ENCODE results near the gene ATAT1. TPM values are rescaled to one million over a fixed set of nuclear protein-coding genes. Genes with fewer than 3 reads are reported as not detected.

Gene ATAT1
- 25.5 TPM for total RNA-seq

GRCh38 chr6:30626484-30627366 lies at the start of gene ATAT1:
ATAT1 (plus strand) TSS chr6:30626874.

DNA sequence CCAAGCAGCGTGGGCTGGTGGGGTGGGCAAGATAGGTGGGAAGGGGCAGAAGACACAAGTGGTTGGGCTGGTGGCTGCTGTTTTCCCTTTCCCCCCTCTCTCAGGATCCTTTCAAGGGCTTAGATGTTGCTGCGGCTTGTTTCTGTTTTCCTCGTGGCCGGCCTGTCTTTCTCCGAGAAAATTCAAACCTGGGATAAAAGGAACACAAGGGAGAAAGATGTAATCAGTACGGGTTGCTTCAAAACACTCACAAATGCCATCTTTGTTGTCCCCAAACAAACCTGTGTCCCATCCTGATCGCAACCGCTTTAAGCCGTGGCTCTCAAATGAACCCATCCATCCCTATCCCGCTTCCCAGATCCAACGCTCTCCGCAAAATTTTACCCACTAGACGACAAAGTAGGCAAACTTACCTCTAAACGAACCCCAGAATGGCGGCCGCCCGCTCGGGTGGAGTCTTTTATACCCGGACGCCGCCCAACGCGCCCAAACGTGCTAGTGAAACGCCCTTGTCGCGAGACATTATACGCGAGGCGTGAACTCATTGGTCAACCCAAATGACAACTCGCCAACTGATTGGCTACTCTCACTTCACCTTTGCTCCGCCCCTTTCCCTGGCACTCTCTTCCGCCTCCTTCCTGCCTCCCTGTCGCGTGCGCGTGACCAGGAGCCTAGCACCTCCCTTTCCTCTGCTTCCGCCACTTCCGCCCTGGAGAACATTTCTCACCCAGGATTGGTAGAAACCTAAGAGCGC lies 9.7 kb upstream of the ATAT1 start, which contains the start of gene PPP1R10:
Gene PPP1R10 (minus strand): TSS at position 433 of the 754 bp plus-strand sequence. CDS start 7,299 bp downstream, outside the sequence.

GRCh38 chr6:30617565-30618269 lies 9.0 kb upstream of the ATAT1 start, which contains the start of gene MRPS18B:
MRPS18B (plus strand) TSS chr6:30617840; CDS start chr6:30617866, 26 bp downstream.

DNA sequence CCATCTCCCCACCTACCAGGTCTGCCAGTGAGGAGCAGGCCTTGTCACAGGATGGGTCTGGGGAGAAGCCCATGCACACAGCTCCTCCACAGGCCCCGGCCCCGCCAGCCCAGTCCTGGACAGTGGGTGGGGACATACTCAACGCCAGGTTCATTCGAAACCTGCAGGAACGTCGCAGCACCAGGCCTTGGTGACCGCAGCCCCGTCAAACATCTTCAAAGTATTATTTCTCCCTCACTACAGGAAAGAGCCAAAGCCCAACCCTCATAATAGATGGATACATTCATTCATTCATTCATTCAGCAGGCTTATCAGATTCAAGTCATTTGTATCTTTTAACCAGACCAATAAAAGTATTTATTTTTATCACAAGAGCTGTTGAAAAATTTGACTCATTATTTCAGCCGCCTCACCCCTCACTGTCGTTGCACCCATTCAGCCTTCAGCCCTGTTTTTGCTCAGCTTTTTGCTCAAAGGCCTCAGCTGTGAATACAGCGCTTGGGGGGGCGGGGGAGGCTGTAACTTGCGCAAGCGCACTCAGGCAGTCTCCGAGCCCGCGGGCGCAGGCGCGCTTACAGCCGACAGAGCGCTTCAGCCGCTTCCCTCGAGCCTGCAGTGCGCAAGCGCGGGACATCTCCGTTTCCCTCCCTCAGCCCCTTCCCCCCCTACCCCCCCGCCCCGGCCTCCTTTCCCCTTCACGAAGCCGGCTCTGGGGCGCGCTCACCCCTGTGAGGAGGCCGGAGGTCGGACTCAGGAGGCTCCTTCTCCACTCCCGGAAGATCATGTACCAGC lies 20.0 kb downstream of the ATAT1 start, which contains the start of gene C6orf136:
Gene C6orf136 (plus strand): TSS at position 684 of the 792 bp plus-strand sequence. CDS start 99 bp downstream, at position 783.

DNA sequence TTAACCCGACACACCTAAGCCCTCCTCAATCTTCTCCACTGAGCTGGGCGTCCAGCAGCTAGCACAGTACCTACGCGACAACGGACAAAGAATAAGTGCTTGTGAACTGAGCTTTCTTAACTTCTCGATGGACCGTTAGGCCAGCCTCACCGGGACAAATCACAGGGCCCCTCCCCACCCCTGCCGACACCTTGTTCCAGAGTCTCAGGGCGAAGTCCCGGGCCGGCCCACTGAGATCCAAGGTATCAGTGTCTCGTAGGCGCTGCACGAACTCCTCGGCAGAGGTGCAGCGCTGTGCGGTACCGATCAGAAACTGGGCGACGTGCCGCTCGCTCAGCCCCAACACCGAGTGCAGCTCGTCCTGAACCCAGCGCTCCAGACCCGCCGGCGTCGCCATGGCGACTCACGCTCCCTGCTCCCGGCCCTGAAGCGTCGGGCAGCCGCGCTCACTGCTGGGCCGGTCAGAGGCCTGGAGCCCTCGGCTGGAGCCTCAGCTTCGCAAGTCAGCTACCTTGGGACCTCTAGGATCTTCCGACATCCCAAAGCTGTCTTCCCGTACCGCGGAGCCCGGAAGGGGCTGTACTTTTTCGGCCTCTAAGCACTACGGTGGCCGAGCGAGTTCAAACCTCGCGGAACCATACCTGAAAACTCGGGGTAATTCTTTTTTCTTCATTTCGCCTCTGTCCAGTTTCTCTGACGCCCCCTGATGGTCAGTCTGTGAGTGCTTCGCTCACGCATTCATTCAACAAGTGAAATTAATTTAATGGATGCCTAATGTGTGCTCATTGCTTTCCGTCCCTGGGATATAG lies 46.0 kb downstream of the ATAT1 start, which contains the start of gene DHX16:
Gene DHX16 (minus strand): TSS at position 562 of the 809 bp plus-strand sequence. CDS start 165 bp downstream, at position 397.

DNA sequence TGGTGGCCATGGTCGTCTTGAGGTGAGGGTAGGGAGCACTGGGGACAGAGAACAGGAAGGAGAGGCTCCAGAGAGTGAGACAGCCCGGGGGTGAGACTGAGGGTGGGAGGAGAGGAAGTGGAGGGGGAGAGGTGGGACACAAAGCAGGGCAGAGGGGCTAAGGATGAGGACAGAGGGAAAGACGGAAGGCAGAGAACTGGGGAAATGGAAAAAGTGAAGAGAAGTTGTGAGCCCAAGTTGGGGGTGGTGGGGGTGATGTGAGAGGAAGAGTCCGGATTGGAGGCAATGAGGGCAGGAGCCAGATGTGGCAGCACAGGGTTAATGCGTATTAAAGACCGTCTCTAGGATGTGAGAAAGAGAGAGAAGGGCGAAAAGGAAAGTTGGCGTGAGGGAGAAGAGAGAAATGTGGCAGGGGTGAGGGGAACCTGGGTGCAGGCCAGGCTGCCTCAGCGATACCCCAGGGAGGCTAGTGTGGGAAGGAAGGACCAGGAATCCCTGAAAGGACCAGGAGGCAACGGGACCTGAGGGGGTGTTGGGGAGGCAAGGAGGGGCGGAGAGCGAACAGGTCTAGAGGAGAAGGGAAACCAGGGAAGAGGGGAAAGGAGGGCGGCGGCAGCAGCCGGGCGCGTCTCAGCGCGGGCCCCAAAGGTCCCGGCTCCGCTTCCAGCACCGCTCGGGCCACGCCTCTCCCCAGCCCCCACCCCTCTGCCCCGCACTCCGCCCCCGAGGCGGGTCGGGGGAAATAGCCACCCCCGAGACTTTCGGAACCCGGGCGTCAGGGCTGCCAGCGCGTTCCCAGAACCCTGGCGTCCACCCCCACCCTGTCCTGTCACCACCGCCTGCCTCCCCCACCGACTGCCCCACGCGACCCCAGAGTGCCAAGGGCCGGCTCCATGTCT lies 59.6 kb downstream of the ATAT1 start, which contains the start of gene PPP1R18:
Gene PPP1R18 (minus strand): TSS at position 637 of the 899 bp plus-strand sequence. CDS start 627 bp downstream, at position 10.

DNA sequence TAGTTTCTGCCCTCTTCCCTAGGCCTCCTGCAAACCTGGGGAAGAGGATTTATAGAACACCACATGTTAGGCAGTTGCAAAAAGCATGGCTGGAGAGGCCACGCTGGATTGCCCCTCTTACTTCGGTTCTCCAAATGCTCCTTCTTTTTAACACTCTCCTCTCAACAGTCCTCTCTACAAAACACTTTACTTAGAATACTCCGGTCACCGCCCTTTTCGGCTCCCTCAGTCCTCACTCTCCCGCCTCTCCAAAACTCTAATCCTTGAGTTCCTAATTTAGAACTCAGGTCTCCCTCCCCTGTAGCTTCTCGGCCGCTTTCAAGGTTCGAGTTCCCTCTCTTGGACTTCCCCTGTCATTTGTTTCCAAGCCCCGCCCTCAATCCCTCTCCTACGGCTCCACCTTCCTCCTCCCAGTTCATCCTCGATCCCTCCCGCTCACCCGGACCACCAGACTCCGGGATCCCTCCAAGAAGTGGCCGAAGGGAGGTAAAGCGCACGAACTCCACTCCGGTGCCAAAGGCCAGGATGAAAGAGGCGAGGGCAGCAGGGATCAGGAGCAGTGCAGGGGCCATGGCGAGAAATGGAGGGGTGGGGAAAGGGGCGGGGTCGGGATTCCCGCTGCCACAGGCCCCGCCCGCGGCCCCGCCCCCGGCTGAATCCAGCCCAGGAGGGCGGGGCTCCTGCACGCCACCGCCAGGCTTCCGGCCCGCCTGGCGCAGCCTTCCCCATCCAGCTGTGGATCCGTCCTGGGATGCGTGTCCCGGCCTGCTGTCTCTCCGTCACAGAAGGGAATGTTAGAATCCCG lies 63.9 kb downstream of the ATAT1 start, which contains the start of gene NRM:
Gene NRM (minus strand): TSS at position 582 of the 805 bp plus-strand sequence. CDS start 10 bp downstream, at position 572.

Other genes starting within 250 kb of the ATAT1 start
- gene HLA-E, start 137.4 kb upstream of the ATAT1 start, total RNA-seq = 137 TPM
- gene GNL1, start 70.4 kb upstream of the ATAT1 start, total RNA-seq = 37.2 TPM
- gene PRR3, start 69.6 kb upstream of the ATAT1 start, total RNA-seq = 16.3 TPM
- gene ABCF1, start 55.4 kb upstream of the ATAT1 start, total RNA-seq = 35.6 TPM
- gene PPP1R10, start 9.6 kb upstream of the ATAT1 start, total RNA-seq = 39.9 TPM
- gene MRPS18B, start 9.0 kb upstream of the ATAT1 start, total RNA-seq = 40.3 TPM
- 10.1 TPM for gene C6orf136, start 20.3 kb downstream of the ATAT1 start, total RNA-seq
- gene DHX16, start 46.1 kb downstream of the ATAT1 start, total RNA-seq = 29.3 TPM
- gene PPP1R18, start 59.8 kb downstream of the ATAT1 start, total RNA-seq = 20.6 TPM
- 4.3 TPM for gene NRM, start 64.1 kb downstream of the ATAT1 start, total RNA-seq
- gene MDC1, start 90.4 kb downstream of the ATAT1 start, total RNA-seq = 26.2 TPM
- gene TUBB, start 93.5 kb downstream of the ATAT1 start, total RNA-seq = 432 TPM
- 68.1 TPM for gene FLOT1, start 115.8 kb downstream of the ATAT1 start, total RNA-seq
- 7.5 TPM for gene IER3, start 117.7 kb downstream of the ATAT1 start, total RNA-seq